ENCODE data around the gene ZKSCAN4.

- TF ChIP-seq, protein P1, sequence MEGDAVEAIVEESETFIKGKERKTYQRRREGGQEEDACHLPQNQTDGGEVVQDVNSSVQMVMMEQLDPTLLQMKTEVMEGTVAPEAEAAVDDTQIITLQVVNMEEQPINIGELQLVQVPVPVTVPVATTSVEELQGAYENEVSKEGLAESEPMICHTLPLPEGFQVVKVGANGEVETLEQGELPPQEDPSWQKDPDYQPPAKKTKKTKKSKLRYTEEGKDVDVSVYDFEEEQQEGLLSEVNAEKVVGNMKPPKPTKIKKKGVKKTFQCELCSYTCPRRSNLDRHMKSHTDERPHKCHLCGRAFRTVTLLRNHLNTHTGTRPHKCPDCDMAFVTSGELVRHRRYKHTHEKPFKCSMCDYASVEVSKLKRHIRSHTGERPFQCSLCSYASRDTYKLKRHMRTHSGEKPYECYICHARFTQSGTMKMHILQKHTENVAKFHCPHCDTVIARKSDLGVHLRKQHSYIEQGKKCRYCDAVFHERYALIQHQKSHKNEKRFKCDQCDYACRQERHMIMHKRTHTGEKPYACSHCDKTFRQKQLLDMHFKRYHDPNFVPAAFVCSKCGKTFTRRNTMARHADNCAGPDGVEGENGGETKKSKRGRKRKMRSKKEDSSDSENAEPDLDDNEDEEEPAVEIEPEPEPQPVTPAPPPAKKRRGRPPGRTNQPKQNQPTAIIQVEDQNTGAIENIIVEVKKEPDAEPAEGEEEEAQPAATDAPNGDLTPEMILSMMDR (IDR thresholded peaks at IDR 0.05): no peak
- TF ChIP-seq POLR2A (IDR thresholded peaks at IDR 0.05): no peak
- TF ChIP-seq EP300 (IDR thresholded peaks at IDR 0.05): no peak
These were observed 44.5 kb upstream of the ZKSCAN4 start for GRCh38 chr6:28296520-28297060.

All from ovary (tissue), 3 donors.